ENCODE data around the gene ASIC4. TPM values are rescaled to one million over a fixed set of nuclear protein-coding genes. Genes with fewer than 3 reads are reported as not detected.

ASIC4 gene
- total and polyA plus RNA-seq, 2 of the 13 experiments (the other 11 are each of a cell fraction or from before 2014, with no cell fraction given) = 0.03 TPM; not detected in 1

GRCh38 chr2:219509780-219510511, 4.3 kb upstream of the ASIC4 start (continued):
- TF ChIP-seq TRAFD1 (CRISPR knock-in tag; IDR thresholded peaks at IDR 0.05; ENCODE audit: borderline replicate concordance) (0 out of 2 replicates have a peak, but pooled peaks have one; percentile 63), HNF4G (IDR thresholded peaks at IDR 0.05; ENCODE audit: borderline replicate concordance, low read depth, low read length) (peak; percentile 18; the same call in 1 of the 2 replicates), HNF4G (CRISPR knock-in tag; IDR thresholded peaks at IDR 0.05; ENCODE audit: borderline replicate concordance, low read depth) (no peak), MTA1 (CRISPR knock-in tag; IDR thresholded peaks at IDR 0.05; ENCODE audit: borderline replicate concordance) (peak; percentile 35), ZNF891 (CRISPR knock-in tag; IDR thresholded peaks at IDR 0.05) (0 out of 2 replicates have a peak, but pooled peaks have one; percentile 22), LCORL (IDR thresholded peaks at IDR 0.05) (no peak), LCORL (CRISPR knock-in tag; IDR thresholded peaks at IDR 0.05) (peak; percentile 69), ARID2 (CRISPR knock-in tag; IDR thresholded peaks at IDR 0.05; ENCODE audit: borderline replicate concordance) (no peak), PAX8 (CRISPR knock-in tag; IDR thresholded peaks at IDR 0.05; ENCODE audit: borderline replicate concordance) (0 out of 2 replicates have a peak, but pooled peaks have one; percentile 10)
- TF ChIP-seq, protein P1, sequence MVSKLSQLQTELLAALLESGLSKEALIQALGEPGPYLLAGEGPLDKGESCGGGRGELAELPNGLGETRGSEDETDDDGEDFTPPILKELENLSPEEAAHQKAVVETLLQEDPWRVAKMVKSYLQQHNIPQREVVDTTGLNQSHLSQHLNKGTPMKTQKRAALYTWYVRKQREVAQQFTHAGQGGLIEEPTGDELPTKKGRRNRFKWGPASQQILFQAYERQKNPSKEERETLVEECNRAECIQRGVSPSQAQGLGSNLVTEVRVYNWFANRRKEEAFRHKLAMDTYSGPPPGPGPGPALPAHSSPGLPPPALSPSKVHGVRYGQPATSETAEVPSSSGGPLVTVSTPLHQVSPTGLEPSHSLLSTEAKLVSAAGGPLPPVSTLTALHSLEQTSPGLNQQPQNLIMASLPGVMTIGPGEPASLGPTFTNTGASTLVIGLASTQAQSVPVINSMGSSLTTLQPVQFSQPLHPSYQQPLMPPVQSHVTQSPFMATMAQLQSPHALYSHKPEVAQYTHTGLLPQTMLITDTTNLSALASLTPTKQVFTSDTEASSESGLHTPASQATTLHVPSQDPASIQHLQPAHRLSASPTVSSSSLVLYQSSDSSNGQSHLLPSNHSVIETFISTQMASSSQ (IDR thresholded peaks at IDR 0.05; ENCODE audit: low read depth) = no peak
- TF ChIP-seq, protein P1 (CRISPR knock-in tag; IDR thresholded peaks at IDR 0.05; ENCODE audit: borderline replicate concordance) = no peak
- TF ChIP-seq, protein P2, sequence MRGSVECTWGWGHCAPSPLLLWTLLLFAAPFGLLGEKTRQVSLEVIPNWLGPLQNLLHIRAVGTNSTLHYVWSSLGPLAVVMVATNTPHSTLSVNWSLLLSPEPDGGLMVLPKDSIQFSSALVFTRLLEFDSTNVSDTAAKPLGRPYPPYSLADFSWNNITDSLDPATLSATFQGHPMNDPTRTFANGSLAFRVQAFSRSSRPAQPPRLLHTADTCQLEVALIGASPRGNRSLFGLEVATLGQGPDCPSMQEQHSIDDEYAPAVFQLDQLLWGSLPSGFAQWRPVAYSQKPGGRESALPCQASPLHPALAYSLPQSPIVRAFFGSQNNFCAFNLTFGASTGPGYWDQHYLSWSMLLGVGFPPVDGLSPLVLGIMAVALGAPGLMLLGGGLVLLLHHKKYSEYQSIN (CRISPR knock-in tag; IDR thresholded peaks at IDR 0.05; ENCODE audit: borderline replicate concordance) = no peak
- TF ChIP-seq, protein P3, sequence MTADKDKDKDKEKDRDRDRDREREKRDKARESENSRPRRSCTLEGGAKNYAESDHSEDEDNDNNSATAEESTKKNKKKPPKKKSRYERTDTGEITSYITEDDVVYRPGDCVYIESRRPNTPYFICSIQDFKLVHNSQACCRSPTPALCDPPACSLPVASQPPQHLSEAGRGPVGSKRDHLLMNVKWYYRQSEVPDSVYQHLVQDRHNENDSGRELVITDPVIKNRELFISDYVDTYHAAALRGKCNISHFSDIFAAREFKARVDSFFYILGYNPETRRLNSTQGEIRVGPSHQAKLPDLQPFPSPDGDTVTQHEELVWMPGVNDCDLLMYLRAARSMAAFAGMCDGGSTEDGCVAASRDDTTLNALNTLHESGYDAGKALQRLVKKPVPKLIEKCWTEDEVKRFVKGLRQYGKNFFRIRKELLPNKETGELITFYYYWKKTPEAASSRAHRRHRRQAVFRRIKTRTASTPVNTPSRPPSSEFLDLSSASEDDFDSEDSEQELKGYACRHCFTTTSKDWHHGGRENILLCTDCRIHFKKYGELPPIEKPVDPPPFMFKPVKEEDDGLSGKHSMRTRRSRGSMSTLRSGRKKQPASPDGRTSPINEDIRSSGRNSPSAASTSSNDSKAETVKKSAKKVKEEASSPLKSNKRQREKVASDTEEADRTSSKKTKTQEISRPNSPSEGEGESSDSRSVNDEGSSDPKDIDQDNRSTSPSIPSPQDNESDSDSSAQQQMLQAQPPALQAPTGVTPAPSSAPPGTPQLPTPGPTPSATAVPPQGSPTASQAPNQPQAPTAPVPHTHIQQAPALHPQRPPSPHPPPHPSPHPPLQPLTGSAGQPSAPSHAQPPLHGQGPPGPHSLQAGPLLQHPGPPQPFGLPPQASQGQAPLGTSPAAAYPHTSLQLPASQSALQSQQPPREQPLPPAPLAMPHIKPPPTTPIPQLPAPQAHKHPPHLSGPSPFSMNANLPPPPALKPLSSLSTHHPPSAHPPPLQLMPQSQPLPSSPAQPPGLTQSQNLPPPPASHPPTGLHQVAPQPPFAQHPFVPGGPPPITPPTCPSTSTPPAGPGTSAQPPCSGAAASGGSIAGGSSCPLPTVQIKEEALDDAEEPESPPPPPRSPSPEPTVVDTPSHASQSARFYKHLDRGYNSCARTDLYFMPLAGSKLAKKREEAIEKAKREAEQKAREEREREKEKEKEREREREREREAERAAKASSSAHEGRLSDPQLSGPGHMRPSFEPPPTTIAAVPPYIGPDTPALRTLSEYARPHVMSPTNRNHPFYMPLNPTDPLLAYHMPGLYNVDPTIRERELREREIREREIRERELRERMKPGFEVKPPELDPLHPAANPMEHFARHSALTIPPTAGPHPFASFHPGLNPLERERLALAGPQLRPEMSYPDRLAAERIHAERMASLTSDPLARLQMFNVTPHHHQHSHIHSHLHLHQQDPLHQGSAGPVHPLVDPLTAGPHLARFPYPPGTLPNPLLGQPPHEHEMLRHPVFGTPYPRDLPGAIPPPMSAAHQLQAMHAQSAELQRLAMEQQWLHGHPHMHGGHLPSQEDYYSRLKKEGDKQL (CRISPR knock-in tag; IDR thresholded peaks at IDR 0.05; ENCODE audit: low read depth) = no peak

Data from HepG2 (cell line).